ENCODE results near the gene RASSF8.

The RASSF8 gene

DNA sequence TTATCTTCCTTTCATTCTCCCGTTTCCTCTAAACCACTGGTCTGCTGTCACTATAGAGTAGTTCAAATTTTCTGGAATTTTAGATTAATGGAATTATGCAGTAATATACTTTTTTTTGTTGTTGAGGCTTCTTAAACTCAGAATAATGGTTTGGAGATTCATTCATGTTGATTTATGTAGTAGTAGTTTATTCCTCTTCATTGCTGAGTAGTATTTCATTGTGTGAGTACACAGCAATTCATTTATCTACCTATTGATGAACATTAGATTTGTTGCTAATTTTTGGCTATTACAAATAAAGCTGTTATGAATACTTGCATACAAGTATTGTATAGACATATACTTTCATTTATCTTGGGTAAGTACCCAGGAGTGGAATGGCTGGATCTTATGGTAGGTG, 7.2 kb downstream of the RASSF8 start:
- DNase-seq, result no peak

DNA sequence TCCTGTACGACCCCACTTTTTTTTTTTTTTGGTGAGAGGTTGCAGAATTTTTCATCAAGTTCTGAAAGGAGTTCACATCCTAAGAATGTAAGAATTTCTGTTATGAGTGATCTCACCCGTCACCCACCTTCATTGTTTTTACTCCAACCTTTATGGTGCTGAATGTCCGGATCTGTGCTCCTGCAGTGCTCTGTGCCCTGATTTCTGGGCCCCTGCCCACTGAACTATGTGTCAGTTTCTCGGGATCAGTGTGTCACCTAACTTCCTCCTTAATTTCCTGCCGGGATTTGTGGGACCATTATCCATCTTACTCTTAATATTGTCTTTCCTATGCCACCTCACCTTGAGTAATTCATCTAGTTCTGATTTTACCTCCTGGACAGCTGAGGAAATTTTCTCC, 11.6 kb downstream of the RASSF8 start:
- DNase-seq, result no peak

DNA sequence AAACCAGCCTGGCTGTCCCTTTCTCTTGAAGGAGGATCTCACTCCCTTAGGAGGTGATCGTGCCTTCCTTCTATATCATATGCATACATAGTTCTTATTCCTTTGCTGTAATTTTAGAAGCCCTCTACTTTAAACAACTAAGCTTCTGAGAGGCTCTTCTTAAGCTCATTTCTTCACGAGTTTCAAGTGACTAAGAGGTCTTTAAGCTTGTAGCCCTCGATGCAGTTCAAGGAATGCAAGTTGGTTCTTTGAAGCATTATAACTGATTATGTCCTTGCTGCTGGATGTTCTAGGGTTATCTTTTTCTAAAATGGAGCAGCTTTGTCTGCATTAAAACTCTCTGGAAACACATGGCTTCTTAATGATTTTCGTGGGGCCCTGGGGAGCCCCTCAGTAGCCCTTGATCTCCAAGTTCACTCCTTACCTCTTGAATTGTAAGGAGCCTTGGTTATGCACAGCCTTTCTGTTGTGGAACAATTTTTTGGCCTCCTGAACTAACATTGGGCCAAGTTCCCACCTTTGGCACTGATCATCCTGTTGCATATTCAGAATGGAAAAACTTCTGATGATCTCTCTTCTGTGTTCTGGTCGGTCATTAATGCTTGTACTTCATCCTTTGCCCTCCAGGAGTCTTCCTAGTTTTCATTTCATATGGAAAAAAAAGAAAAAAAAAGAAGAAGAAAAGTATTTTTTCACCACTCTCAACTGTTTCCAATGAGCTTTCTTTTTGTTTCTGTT, 12.6 kb downstream of the RASSF8 start:
- DNase-seq, result no peak

DNA sequence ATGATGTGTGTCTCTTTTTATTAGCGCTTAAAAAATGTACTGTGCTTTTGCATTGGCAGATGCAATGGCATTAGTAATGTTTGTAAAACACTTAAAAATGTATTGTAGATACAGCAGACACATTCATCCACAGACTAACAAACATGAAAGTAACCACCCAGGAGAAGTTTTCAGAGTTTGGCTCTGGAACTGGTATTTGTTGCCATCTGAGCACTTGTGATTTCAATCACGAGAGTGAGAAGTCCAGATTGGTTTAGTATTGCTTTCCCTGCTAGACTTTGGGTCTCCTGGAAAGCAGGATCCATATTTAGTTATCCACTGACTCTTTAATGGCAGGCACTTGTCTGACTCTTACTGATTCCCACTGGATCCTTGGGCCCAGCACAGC, 13.2 kb downstream of the RASSF8 start:
- DNase-seq, result no peak

DNA sequence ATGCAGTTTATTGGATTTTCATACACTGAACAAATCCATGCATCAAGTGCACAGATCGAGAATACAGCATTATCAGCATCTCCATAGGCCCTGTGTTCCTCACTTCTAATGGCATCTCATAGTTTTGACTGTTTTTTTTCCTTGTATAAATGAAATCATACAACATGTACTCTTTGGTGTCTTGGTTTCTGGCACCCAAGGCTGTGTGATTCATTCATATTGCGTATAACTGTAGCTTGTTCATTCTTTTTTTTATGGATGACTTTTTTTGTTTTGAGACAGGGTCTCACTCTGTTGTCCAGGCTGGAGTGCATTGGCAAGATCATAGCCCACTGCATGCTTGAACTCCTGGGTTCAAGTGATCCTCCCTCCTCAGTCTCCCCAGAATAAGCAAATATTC, 14.3 kb downstream of the RASSF8 start:
- DNase-seq, result no peak

DNA sequence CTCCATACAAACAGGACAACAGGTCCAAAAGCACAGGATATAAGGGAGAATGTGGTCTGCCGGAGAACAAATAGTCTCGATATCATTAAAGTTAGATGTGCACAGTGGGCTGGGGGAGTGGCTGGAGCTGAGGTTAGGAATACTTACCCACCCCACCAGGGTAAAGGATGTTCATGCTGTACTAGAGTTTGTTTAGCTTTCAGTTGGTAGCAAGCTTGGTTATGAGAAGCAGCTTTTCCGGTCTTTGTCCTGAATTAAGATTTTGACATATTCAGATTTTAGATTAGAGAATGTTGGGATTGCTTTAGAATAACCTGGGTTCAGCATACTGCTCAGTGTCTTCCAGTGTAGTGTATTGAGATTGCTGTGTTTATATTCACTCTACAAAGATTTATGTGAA, 16.7 kb downstream of the RASSF8 start:
- DNase-seq, result no peak

DNA sequence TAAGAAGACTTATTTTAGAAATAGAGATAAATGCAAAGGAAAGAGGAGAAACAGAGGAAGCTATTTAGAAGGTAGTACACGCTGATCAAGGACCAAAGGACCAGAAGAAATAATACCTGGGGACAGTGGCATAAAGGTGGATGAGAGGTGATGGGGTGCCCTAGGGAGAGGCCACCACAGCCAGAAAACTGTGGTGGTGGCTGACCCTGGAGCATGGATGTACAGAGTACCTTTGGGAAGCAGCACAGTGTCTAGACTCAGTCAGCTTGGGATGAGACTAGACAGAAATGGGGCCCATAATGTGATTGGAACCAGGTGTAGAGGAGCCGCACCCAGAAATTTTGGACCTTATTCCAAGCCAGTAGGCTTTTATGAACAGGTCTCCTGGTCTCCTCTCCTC, 17.2 kb downstream of the RASSF8 start:
- no peak for DNase-seq

DNA sequence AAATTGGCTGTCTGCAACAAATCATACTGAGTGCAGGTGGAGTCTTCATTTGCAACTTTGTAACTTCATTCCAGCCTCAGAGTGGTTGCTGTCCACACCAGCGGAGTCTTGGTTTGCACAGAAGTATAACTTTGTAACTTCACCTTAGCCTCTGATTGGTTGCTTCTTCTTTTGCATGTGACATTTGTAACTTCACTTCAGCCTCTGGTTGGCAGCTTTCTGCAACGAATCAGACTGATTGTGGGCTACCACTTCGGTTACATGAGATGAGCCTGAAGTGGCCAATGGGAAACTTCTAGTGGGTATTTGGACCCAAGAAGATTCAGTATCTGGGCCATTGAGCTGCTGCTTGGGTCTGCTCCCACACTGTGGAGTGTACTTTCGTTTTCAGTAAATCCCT, 17.8 kb downstream of the RASSF8 start:
- DNase-seq, result no peak

DNA sequence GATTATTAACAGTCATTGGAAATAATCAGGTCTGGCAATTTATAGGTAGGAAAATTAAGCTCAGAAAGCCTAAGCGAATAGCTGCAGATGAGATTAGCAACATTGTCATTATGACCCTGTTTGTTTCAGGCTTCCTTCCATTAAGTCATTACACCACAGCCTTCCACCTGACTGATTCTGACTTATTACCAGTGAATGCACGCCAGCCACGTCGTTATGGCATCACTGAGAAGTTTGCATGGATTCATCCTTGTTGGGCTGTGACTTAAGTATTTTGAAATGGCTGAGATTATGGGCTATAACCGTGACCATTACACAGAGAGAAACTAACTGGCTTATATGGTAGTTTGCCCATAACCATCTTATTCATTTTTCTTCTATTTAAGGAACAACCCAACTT, 18.6 kb downstream of the RASSF8 start:
- no peak for DNase-seq

DNA sequence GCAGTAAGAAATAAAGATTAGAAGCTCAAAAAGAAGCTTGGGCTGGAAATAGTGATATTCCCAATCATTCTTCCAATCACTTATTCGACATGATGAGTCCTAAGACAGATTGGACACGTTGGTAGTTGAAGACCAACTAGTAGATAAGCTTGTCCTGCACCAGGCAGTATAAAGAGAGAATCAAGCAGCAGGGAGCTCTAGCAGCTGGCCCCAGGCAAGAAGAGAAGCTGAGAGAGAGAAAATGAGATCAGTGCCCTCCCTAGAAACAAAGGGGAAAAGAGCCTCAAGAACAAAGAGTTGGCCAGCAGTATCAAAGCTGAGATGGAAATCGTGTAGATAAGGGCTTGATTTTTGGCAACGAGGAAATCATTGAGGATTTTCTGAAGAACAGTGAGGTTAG, 20.6 kb downstream of the RASSF8 start:
- no peak for DNase-seq

DNA sequence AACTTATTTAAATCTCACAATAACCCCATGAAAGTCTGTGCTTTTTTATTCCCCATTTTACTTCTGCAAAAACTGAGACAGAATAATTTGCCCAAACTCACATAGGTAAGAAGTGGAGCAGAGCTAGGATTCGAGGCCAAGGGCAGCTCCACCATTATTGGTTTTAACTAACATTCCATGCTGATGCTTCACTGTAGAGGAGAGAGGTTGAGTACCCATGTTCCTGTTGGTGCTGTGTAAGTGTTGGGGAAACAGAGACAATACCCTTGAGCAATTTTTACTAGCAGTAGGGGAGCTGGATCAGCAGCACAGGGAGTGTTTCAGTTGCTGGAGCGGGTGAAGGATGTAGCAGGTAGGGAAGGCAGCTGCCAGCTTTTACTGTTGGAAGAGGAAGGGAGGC, 21.1 kb downstream of the RASSF8 start:
- no peak for DNase-seq

DNA sequence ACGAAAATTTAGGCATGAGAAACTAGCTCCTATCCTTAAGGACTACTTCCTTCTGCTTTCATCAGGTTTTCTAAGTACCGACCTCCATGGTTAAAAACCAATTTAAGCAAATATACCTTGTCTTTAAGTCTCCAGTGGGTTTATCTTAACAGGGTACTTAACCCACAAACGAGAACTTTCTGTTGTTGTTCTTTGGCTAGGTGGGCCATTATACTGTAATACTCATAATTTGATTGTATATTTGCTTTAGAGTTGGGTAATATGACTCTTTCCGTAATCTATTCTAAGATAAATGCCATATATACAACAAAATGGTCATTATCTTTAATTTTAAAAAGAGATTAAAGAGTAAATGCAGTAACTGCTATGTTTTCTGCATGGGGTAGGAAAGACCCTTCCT, 21.6 kb downstream of the RASSF8 start:
- DNase-seq, result no peak

DNA sequence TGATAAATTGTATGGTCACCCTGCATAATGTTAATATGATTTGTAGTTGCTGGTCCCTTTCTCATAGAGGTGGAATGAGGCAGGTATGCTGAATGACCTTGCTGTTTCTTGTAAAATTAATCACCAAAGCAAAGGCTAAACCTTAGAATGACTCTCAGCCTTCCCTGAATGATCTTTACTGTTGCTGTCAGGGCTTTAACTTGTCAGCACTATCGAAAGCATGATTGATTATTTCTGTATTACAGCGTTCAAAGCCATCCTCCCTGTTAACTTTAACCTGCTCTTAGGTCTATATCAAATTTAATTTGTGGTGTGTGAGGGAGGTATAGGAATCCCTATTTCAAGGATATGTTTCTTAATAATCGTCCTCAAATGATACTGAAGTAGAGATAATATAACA, 23.1 kb downstream of the RASSF8 start:
- no peak for DNase-seq

DNA sequence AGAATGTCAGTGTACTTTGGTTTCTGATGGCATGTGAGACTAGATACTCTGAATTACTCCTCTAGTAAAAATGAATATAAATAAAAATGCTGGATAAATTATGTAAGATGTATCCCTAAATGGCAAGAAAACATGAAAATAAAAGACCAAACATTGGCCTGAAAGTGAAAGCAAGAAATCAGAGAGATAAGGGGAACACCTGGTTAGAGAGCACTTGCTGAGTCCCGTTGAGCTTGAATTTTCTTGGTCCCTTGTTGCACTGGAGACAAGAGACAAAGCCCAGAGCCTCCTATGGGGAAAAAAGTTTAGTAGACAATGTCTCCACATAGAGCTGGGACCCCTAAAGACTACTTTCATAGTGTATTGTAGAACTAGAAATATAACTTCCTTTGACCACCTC, 23.9 kb downstream of the RASSF8 start:
- no peak for DNase-seq

DNA sequence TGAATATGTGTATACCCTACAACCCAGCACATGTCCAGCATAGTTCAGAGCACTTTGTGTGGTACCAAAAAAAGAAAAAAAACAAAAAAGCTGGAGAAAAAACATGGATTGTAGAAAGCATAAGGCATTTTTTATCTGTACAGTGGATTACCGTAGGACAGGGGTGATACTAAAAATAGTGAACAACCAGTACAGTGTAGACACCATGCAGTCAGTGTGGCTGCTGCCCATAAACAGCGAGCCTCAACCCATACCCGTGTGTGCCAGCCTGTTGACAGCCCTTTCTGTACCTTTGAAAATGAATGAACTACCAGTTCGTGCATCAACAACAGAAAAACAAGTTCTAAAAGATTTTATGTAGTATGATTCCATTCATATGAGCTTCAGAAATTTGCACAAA, 25.1 kb downstream of the RASSF8 start:
- DNase-seq, result no peak

DNA sequence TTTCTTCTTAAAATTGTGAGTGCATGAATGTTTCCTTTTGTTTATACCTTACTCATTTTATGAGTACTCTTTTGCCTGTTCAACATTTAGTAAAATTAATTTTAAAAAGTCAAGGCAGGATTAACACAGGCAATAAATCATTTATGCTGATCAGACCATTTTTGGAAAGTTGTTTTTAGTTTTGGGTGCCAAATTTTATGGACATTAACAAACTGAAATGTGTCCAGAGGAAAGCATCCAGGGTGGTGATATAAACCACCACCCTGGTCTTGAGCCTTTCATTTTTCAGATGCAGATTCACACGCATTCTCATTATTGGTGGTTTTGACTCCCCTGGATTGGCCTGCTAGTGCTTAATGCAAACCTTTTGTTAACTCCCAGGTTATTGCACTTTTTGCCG, 26.3 kb downstream of the RASSF8 start:
- no peak for DNase-seq

DNA sequence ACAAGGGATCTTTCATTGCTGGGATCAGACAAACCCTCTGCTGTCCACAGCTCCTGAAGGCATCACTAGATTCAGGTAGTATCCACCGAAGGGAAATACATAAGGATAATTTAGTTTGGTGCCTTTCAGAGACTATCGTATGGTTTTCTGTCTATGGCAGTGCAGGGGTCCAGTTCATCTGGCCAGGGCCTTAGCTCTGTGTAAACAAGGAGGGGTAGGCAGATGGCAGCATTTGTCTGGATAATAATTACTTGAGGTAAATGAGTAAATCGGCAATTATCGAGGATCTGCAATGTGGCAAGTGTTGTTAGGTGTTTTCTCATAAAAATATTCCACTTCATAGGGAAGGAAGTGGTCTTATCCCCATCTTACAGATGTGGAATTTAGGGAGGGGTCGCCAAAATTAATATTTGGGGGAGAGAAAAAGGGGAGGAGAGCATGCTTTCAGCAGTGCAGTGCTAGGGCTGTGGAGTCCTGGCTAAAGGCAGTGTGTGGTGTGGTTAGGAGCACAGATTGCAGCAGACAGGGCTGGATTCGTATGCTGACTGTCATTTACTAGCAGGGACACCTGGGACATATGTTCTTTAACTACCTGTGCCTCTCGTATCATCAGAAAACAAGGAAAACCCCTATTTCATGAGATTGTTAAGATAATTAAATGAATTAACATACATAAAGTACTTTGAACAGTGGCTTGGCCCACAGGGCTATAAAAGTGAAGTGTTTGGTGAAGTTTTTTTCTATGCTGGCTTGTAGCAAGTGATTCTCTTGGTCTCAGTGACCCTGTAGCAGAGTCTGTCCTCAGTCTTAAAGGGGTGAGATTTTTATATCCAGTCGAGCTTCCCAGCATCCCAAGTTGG, 27.1 kb downstream of the RASSF8 start:
- no peak for DNase-seq

DNA sequence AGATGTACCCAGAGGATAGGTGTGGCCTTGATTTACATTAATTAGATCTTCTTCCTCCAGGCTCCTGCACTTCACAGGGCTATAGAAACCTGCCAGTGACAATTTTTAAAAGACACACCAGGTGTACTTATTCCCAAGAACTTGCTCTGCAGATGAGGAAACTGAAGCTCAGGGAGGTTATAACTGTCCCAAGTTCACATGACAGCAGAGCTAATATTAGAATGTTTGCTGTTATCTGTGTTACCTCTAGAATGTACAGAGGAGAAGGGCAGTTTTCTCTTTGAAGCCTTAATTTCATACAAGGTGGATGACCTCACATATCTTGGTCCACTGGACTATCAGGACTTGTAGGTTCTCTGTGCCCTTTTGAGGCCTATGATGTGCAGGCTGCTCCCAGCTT, 27.7 kb downstream of the RASSF8 start:
- DNase-seq, result no peak

DNA sequence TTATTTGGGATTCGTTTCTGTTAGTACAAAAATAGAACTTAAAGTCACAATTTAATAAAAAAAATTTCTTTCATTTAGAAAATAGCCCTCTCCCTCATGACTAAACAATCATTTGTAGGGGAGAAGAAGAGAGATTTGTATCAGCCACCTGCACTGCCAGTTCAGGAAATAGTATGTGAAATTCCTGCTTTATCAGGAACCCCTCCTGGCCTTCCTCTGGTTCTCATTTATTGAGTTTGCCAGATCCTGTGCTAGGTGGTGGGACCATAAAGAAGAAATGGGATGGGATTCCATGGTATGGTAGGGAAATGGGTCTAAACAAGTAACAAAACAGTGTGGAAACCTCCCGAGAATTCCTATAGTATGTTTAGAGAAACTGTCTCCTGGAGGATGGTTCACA, 30.0 kb downstream of the RASSF8 start:
- no peak for DNase-seq

DNA sequence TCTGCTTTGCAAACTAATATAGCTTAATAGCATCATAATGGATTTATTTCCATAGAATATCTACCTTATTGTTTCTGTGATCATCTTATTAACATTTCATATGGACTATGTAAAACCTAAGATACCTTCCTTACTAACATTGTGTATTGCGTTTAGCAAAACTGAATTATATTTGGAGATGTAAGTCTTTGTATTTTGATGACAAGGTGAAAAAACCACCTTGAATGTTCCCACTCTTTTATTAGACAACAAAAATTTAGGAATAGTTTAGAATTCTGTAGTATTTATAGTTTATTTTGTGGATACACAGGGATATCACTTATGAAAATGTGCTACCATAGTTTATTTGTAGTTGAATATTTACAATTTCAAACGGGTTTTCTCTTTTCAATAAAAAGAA, 32.0 kb downstream of the RASSF8 start:
- no peak for DNase-seq

DNA sequence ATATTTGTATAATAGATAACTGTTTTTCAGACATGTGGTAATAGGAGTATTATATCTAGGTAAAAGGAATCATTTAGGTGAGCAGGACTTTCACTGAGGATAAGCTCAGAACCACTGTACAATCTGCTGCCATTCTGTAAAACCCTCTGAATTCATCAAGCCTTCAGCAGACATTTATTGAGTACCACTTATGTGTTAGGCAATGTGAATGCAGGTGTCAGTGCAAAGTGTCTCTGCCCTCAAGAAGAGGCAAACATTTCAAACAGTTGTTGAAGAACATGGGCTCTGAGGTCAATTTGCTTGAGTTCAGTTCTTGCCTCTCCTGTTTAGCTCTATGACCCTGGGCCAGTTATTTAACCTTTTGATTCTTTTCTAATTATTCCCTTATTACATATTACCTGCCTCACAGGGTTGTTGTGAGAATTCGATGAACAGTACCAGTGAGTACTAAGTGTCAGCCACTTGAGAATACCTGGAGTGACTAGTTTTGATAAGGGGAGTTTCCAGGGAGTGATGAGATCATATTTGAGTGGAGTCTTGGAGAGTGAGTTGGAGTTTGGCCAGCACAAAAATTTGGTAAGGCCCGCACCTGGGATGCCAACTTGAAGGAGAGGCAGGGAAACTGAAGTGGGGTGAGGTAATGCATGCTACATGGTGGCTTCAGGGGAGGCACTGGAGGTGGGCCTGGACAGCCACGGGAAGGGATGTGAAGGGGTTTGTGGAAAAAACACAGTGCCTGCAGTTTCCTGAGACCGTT, 33.7 kb downstream of the RASSF8 start:
- DNase-seq, result no peak

DNA sequence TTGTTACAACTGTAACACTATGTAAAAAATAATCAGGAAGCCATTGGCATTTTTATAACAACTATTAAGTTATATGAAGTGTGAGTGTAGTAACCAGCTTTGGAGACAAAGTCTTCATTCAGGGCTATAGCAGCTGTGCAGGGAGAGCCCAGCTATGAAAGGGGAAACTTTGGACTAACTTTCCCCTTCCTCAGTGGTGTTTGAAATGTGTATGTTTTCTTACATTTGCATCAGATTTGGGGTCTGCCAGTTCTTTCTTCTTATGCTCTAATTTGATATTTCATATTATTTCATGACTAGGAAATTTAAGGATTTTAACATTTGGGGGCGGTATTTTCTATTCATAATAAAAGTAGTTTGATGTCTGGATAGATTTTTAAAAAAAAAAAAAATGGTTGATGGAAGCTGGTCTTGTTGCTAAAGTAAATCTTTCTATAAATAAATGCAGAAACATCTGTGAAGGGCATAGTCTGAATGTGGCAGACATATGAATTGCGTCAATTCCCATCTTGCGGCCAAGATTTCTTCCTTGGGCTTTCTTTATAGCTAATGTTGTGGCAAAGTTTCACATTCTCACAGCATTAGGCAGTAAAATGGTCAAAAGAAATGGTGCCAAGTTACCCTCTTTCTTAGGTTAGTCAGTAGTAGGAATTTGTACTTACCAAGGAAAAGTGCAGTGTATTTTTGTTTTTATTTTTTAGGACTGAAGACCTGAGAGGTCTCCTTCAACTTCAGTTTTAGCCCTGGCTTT, 35.6 kb downstream of the RASSF8 start:
- no peak for DNase-seq
